ENCODE data around the gene TEKTIP1. TPM values are rescaled to one million over a fixed set of nuclear protein-coding genes. Genes with fewer than 3 reads are reported as not detected.

Gene TEKTIP1
- total RNA-seq, 1 donor from 2014 or later, result 0.73 TPM

DNA sequence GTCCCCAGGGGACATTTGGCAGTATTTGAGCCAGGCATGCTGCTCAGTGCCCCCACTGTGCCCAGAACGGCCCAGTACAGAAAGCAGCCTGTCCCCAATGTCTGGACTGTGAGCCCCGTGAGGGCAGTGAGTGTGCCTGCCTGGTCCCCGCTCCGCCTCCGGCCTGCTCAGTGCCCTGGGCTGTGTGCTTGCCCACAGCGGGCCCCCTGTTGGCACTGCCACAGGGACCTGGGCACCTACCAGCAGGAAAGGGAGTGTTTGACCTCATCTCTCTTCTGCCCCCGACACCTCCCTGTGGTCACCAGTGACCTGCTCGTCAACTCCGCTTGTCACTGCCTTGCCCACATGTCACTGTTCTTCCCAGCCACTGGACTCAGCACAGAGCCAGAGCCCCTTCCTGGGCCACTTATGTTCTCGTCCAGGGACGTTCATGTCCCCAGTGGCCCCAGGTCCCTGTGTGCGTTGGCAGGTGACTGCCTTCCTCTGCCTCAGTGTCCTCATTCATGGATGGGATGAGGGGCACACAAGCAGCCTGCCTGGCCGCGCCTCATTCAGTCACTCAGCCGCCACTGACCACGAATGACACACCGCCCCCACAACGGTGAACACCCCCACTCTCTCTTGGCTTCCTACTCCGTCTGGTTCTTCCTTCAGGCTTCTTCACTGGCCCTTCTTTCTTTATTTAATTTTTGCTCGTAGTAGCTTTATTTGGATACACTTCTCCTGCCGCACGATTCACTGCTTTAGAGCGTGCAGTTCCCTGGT, 30.0 kb upstream of the TEKTIP1 start:
- Mint-ChIP-seq H3K27me3 (ENCODE audit: unreplicated experiment) (no peaks in the 10 kb centered on the region), H3K27ac (ENCODE audit: unreplicated experiment) (peak overlapping the region; percentile 56), H3K9me3 (ENCODE audit: unreplicated experiment) (no peaks in the 10 kb centered on the region), H3K36me3 (ENCODE audit: unreplicated experiment) (peaks cover 10% of the 10 kb centered on the region), H3K4me3 (ENCODE audit: unreplicated experiment) (peak overlapping the region; percentile 47), H3K4me1 (ENCODE audit: unreplicated experiment) (peaks cover 42% of the 10 kb centered on the region)
- TF ChIP-seq, protein P1, sequence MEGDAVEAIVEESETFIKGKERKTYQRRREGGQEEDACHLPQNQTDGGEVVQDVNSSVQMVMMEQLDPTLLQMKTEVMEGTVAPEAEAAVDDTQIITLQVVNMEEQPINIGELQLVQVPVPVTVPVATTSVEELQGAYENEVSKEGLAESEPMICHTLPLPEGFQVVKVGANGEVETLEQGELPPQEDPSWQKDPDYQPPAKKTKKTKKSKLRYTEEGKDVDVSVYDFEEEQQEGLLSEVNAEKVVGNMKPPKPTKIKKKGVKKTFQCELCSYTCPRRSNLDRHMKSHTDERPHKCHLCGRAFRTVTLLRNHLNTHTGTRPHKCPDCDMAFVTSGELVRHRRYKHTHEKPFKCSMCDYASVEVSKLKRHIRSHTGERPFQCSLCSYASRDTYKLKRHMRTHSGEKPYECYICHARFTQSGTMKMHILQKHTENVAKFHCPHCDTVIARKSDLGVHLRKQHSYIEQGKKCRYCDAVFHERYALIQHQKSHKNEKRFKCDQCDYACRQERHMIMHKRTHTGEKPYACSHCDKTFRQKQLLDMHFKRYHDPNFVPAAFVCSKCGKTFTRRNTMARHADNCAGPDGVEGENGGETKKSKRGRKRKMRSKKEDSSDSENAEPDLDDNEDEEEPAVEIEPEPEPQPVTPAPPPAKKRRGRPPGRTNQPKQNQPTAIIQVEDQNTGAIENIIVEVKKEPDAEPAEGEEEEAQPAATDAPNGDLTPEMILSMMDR (IDR thresholded peaks at IDR 0.05), result no peak
- no peak for DNase-seq (ENCODE audit: extremely low spot score, unreplicated experiment)

DNA sequence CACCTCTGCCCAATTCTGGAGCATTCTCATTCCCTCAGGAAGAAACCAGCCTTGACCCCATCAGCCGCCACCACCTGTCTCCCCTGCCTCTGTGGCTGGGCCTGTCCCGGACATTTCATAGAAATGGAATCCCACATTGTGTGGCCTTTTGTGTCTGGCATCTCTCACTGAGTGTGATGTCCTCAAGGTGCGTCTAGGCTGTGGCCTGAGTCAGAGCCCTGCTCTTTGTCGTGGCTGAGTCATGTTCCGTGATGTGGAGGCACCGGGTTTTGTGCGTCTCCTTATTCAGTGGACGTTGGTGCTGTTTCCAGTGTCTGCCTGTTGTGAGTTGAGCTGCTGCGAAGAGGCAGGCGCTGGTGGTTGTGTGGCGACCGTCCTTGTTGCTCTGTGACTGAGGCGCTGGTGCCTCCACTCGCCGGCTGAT, 29.4 kb upstream of the TEKTIP1 start:
- Mint-ChIP-seq H3K4me3 (ENCODE audit: unreplicated experiment) (peak overlapping the region; percentile 47), H3K4me1 (ENCODE audit: unreplicated experiment) (peaks cover 49% of the 10 kb centered on the region), H3K27me3 (ENCODE audit: unreplicated experiment) (no peaks in the 10 kb centered on the region)

DNA sequence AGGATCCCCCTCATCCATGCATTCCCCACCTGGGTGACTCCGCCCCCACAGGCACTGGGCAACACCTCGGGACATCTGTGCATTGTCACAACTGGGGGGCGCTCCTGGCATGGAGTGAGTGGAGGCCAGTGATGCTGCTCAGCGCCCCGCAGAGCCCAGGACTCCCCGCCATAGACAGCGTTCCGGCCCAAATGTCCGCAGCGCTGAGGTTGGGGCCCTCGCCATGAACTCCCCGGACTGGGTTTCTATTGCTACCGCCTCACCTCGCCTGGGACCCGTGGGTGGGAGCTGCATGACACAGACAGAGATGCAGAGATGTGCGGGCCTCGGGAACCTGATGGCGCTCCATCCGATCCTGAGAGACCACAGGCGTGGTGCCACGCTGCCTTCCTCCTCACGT, 28.2 kb upstream of the TEKTIP1 start:
- Mint-ChIP-seq H3K9me3 (ENCODE audit: unreplicated experiment) (no peaks in the 10 kb centered on the region), H3K36me3 (ENCODE audit: unreplicated experiment) (peaks cover 10% of the 10 kb centered on the region), H3K4me3 (ENCODE audit: unreplicated experiment) (no peak overlapping the region), H3K27me3 (ENCODE audit: unreplicated experiment) (no peaks in the 10 kb centered on the region), H3K27ac (ENCODE audit: unreplicated experiment) (no peak overlapping the region), H3K4me1 (ENCODE audit: unreplicated experiment) (peaks cover 51% of the 10 kb centered on the region)
- no peak for DNase-seq (ENCODE audit: extremely low spot score, unreplicated experiment)
- TF ChIP-seq, protein P1 (IDR thresholded peaks at IDR 0.05), result no peak

More for the DNA sequence above, 29.4 kb upstream of the TEKTIP1 start:
- H3K27ac Mint-ChIP-seq (ENCODE audit: unreplicated experiment), result no peak overlapping the region
- TF ChIP-seq, protein P1 (IDR thresholded peaks at IDR 0.05), result no peak
- DNase-seq (ENCODE audit: extremely low spot score, unreplicated experiment), result no peak
- no peaks in the 10 kb centered on the region for H3K9me3 Mint-ChIP-seq (ENCODE audit: unreplicated experiment)
- peaks cover 10% of the 10 kb centered on the region for H3K36me3 Mint-ChIP-seq (ENCODE audit: unreplicated experiment)

DNA sequence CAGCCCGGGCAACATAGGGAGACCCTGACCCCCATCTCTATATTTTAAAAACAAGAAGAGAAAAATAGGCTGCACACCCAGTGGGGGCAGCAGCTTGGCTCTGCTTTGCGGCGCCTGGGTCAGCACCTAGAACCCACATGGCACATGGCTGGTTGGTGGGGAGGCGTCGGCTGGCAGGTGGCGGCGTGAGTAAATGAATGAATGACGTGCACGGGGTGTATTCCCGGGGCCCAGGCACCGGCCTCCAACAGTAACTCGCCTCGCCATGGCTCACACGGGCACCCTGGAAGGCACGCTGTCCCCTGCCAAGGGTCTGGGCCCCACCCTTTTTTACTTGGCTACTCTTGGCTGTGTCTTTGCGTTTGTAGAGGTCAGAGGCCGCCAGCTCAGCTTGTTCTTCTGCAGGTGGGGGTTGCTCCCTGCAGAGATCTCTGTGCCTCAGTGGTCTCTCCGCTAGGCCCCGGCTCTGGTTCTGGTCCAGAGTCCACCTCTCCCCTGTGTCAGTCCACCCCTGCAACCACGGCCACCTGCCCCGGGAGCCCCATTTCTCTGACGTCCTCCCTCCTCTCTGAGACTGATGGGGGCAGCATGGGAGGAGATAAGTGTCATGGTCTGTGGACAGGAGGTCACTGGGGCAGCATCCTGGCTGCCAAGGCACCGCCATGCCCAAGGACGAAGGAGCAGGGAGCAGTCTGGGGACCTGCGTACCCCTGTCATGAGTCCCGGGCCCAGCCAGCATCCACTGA, 27.3 kb upstream of the TEKTIP1 start:
- no peaks in the 10 kb centered on the region for H3K9me3 Mint-ChIP-seq (ENCODE audit: unreplicated experiment)

More for the DNA sequence above, 27.3 kb upstream of the TEKTIP1 start:
- no peak for DNase-seq (ENCODE audit: extremely low spot score, unreplicated experiment)
- Mint-ChIP-seq H3K36me3 (ENCODE audit: unreplicated experiment) (peaks cover 10% of the 10 kb centered on the region), H3K27ac (ENCODE audit: unreplicated experiment) (no peak overlapping the region), H3K4me1 (ENCODE audit: unreplicated experiment) (peaks cover 51% of the 10 kb centered on the region), H3K4me3 (ENCODE audit: unreplicated experiment) (no peak overlapping the region), H3K27me3 (ENCODE audit: unreplicated experiment) (no peaks in the 10 kb centered on the region)
- TF ChIP-seq, protein P1 (IDR thresholded peaks at IDR 0.05), result no peak

All from osteocyte (in vitro differentiated cells).